NCI-H2171 treated with DMSO at 0.1 percent for 48 hours (cell line): ENCODE data around the gene TAGLN2.

ENCODE experiments used
- DNase-seq: peaks from one replicate; lab custom pipeline; 2025; lab: John Stamatoyannopoulos, UW

TAGLN2 gene

GRCh38 chr1:159870704-159871103, 54.6 kb downstream of the TAGLN2 start:
- DNase-seq, result no peak

GRCh38 chr1:159869607-159870006, 55.7 kb downstream of the TAGLN2 start:
- DNase-seq, result no peak

GRCh38 chr1:159869173-159869572, 56.1 kb downstream of the TAGLN2 start:
- peak; percentile 21 for DNase-seq

- DNase-seq, result peak; percentile 62
Measured at GRCh38 chr1:159868766-159869165, 56.5 kb downstream of the TAGLN2 start.
